SK-N-SH (cell line): ENCODE measurements around the gene OGFRL1. TPM values are rescaled to one million over a fixed set of nuclear protein-coding genes. Genes with fewer than 3 reads are reported as not detected.
A peak's percentile ranks its signal among the peaks of the same experiment; 100 is the strongest.

ENCODE experiments used
- CTCF ChIA-PET: fragments of 300-600, 350-600 bp; formaldehyde crosslinking; extraction: SDS; loops from one replicate; lab custom pipeline; 2021; lab: Yijun Ruan, JAX
- POLR2A ChIA-PET: fragments of 350-600 bp; sonication (Branson Sonifier 250); formaldehyde crosslinking; extraction: SDS; loops from one replicate; lab custom pipeline; 2020; ENCODE audit warnings: antibody characterized with exemption, inconsistent platforms; lab: Yijun Ruan, JAX
- DNase-seq: peaks from one replicate; pipeline ENCODE4 v3.0.0; 2012
- H2AFZ ChIP-seq: fragments of 200-600 bp; sonication (generic); 2 replicates; pipeline ENCODE4 v1.8.1; 2016; ENCODE audit warnings: antibody characterized with exemption, mild to moderate bottlenecking, low read depth
- H3F3A ChIP-seq: fragments of 200-600 bp; sonication (generic); replicated peaks from 2 replicates; pipeline ENCODE3; 2016; ENCODE audit warnings: antibody characterized with exemption, mild to moderate bottlenecking; ENCODE audit not compliant: insufficient read depth
- H3K27ac ChIP-seq, 2 experiments: fragments of 200-500 bp in 1 of 2; fragments of 200-600 bp in 1 of 2; sonication (Bioruptor generic) in 1 of 2; sonication (generic), shearing (Covaris generic) in 1 of 2; 2 replicates each; pipeline versions ENCODE4 v1.5.1 to v1.6.1; 2014 to 2016; ENCODE audit warnings: low read depth in 2 of 2, inconsistent platforms in 1 of 2, low read length in 1 of 2, mild to moderate bottlenecking in 1 of 2, mixed read lengths in 1 of 2
- H3K27me3 ChIP-seq: fragments of 200-600 bp; sonication (generic), shearing (Covaris generic); 2 replicates; pipeline ENCODE4 v1.6.1; 2016; ENCODE audit warnings: mixed run types; ENCODE audit not compliant: insufficient read depth
- H3K36me3 ChIP-seq, 2 experiments: fragments of 200-500 bp in 1 of 2; fragments of 200-600 bp in 1 of 2; sonication (Bioruptor generic) in 1 of 2; sonication (generic) in 1 of 2; replicated peaks in 1 of 2; 2 replicates each; pipeline versions ENCODE3 to v1.5.1; 2014 to 2016; ENCODE audit warnings: low read length in 1 of 2, mild to moderate bottlenecking in 1 of 2; ENCODE audit not compliant: insufficient read depth in 2 of 2, control insufficient read depth in 1 of 2
- H3K4me1 ChIP-seq, 2 experiments: fragments of 200-500 bp in 1 of 2; fragments of 200-600 bp in 1 of 2; sonication (Bioruptor generic) in 1 of 2; sonication (generic), shearing (Covaris generic) in 1 of 2; 2 replicates each; pipeline versions ENCODE4 v1.5.1 to v1.6.1; 2014 to 2016; ENCODE audit warnings: low read depth in 1 of 2, low read length in 1 of 2, mixed run types in 1 of 2; ENCODE audit not compliant: insufficient read depth in 2 of 2, control insufficient read depth in 1 of 2
- H3K4me2 ChIP-seq: fragments of 200-600 bp; sonication (generic), shearing (Covaris generic); 2 replicates; pipeline ENCODE4 v1.6.1; 2017; ENCODE audit warnings: mixed run types
- H3K4me3 ChIP-seq, 2 experiments: fragments of 200-500 bp in 1 of 2; fragments of 200-600 bp in 1 of 2; sonication (Bioruptor generic) in 1 of 2; sonication (generic), shearing (Covaris generic) in 1 of 2; 2 replicates each; pipeline versions ENCODE4 v1.5.1 to v1.8.1; 2014 to 2016; ENCODE audit warnings: low read depth in 2 of 2, inconsistent platforms in 1 of 2, low read length in 1 of 2, mild to moderate bottlenecking in 1 of 2, mixed read lengths in 1 of 2, moderate library complexity in 1 of 2
- H3K79me2 ChIP-seq: fragments of 200-600 bp; sonication (generic); 2 replicates; pipeline ENCODE4 v1.8.1; 2017; ENCODE audit warnings: mild to moderate bottlenecking; ENCODE audit not compliant: insufficient read depth
- H3K9ac ChIP-seq: fragments of 200-600 bp; sonication (generic); 2 replicates; pipeline ENCODE4 v1.6.1; 2017; ENCODE audit warnings: mixed run types
- H3K9me2 ChIP-seq: fragments of 200-600 bp; sonication (generic); 2 replicates; pipeline ENCODE4 v1.6.1; 2017; ENCODE audit warnings: mixed run types
- H3K9me3 ChIP-seq: fragments of 200-600 bp; sonication (generic); 2 replicates; pipeline ENCODE4 v1.6.1; 2017; ENCODE audit warnings: mixed run types, mild to moderate bottlenecking, moderate library complexity
- H4K20me1 ChIP-seq: fragments of 200-600 bp; sonication (generic); 2 replicates; pipeline ENCODE4 v1.6.1; 2017; ENCODE audit warnings: mild to moderate bottlenecking, mixed run types; ENCODE audit not compliant: insufficient read depth
- ELF1 ChIP-seq: IDR thresholded peaks from 2 replicates; pipeline ENCODE4 v1.4.0; 2012
- EP300 ChIP-seq, 2 experiments: IDR thresholded peaks; 2 replicates each; pipeline versions ENCODE4 v1.4.0 to v1.6.1; 2012; ENCODE audit warnings: borderline replicate concordance in 1 of 2, low read depth in 1 of 2, low read length in 1 of 2
- EZH2phosphoT487 ChIP-seq: fragments of 200-600 bp; sonication (generic); IDR thresholded peaks from 2 replicates; pipeline ENCODE4 v1.6.1; 2017; ENCODE audit warnings: low read depth, mixed run types, mild to moderate bottlenecking, antibody characterized with exemption, moderate library complexity, borderline replicate concordance
- FOXJ3 ChIP-seq: sonication (generic); formaldehyde crosslinking; IDR thresholded peaks from 2 replicates; pipeline ENCODE4 v1.5.1; 2020; ENCODE audit warnings: mild to moderate bottlenecking, missing genetic modification reagents
- MEF2A ChIP-seq: IDR thresholded peaks from 2 replicates; pipeline ENCODE4 v1.4.0; 2012; ENCODE audit warnings: low read depth, borderline replicate concordance
- MXI1 ChIP-seq: IDR thresholded peaks from 2 replicates; pipeline ENCODE4 v1.6.1; 2012; ENCODE audit warnings: mild to moderate bottlenecking, low read depth, low read length, improper control_type of control experiment
- NFIC ChIP-seq: IDR thresholded peaks from 2 replicates; pipeline ENCODE4 v1.4.0; 2012; ENCODE audit warnings: borderline replicate concordance
- NRF1 ChIP-seq: IDR thresholded peaks from 2 replicates; pipeline ENCODE4 v1.6.1; 2012; ENCODE audit warnings: low read depth, mild to moderate bottlenecking, low read length
- RAD21 ChIP-seq: IDR thresholded peaks from 2 replicates; pipeline ENCODE4 v1.6.1; 2012; ENCODE audit warnings: mild to moderate bottlenecking, low read length
- RFX5 ChIP-seq: IDR thresholded peaks from 2 replicates; pipeline ENCODE4 v1.6.1; 2012; ENCODE audit warnings: mild to moderate bottlenecking, improper control_type of control experiment, low read length
- TEAD4 ChIP-seq: IDR thresholded peaks from 2 replicates; pipeline ENCODE4 v1.4.0; 2012; ENCODE audit warnings: mild to moderate bottlenecking, borderline replicate concordance; ENCODE audit not compliant: insufficient read depth
- USF1 ChIP-seq: IDR thresholded peaks from 2 replicates; pipeline ENCODE4 v1.4.0; 2012; ENCODE audit warnings: low read depth, borderline replicate concordance
- USF2 ChIP-seq: fragments of 150-350 bp; IDR thresholded peaks from 2 replicates; pipeline ENCODE4 v1.6.1; 2017; ENCODE audit warnings: antibody characterized with exemption, low read length, low read depth, borderline replicate concordance
- WGBS: methylation state at CpG from one replicate; pipeline ENCODE4 v1.1.6; 2017; ENCODE audit warnings: low lambda C conversion rate; 5-methylcytosine and 5-hydroxymethylcytosine counted together
- polyA plus RNA-seq, 3 experiments: library from polyadenylated mRNA; depleted of rRNA; stranded (reverse); fragments of >200 nt; gene quantifications; 2 replicates each; pipeline ENCODE4 v1.2.3, GENCODE V29; 2012

The OGFRL1 gene
- polyA plus RNA-seq, 1 of the 3 experiments (the other 2 are of a cell fraction): 2.4 TPM

- peak; percentile 76 for TF ChIP-seq NFIC
- TF ChIP-seq, all 33 proteins: peak for 11
These were observed 5.5 kb downstream of the OGFRL1 start (continued) for GRCh38 chr6:71294121-71294523.

GRCh38 chr6:71298459-71298858 is 9.8 kb downstream of the OGFRL1 start:
- POLR2A ChIA-PET: no interaction called here
- no peaks in the 10 kb centered on the region for H3K9me2 ChIP-seq
- H3K9ac ChIP-seq: no peak overlapping the region
- H4K20me1 ChIP-seq: no peaks in the 10 kb centered on the region
- peaks cover 0 to 2% of the 10 kb centered on the region in 2 experiments; a peak in 1 of 4 replicates for H3K4me1 ChIP-seq
- H3K4me2 ChIP-seq: no peak overlapping the region
- no peaks in the 10 kb centered on the region for H3K9me3 ChIP-seq
- H3K27me3 ChIP-seq: no peaks in the 10 kb centered on the region
- H3K36me3 ChIP-seq: peaks cover 16 to 33% of the 10 kb centered on the region in 2 experiments
- 44% methylated on average over 1 of the region's 1 CpG for WGBS
- CTCF ChIA-PET: interaction anchor here (1.0 kb wide), 1 partner anchor 10 kb away, joined by 3 read pairs; the partner anchor contains the start of gene OGFRL1
- no peak for DNase-seq
- no peak overlapping the region for H3K4me3 ChIP-seq
- H3K79me2 ChIP-seq: no peaks in the 10 kb centered on the region
- peaks cover 2% of the 10 kb centered on the region for H3F3A ChIP-seq
- H2AFZ ChIP-seq: no peak overlapping the region
- TF ChIP-seq EP300 (IDR thresholded peaks at IDR 0.05; ENCODE audit: borderline replicate concordance in 1 of 2, low read depth in 1 of 2, low read length in 1 of 2) (peak in 1 of 2 experiments; percentile 44; a peak in 1 of 4 replicates), USF2 (no peak)
- H3K27ac ChIP-seq: no peak overlapping the region

GRCh38 chr6:71299541-71300470 is 11.2 kb downstream of the OGFRL1 start:
- Histone ChIP-seq H3K27me3 (no peaks in the 10 kb centered on the region), H3K9ac (no peak overlapping the region), H3K9me3 (no peaks in the 10 kb centered on the region), H3K27ac (no peak overlapping the region), H3K4me1 (peaks cover 0 to 2% of the 10 kb centered on the region in 2 experiments; a peak in 1 of 4 replicates), H3K36me3 (peaks cover 22 to 30% of the 10 kb centered on the region in 2 experiments), H3K9me2 (no peaks in the 10 kb centered on the region), H3K4me3 (no peak overlapping the region), H2AFZ (no peak overlapping the region), H3K4me2 (no peak overlapping the region), H4K20me1 (no peaks in the 10 kb centered on the region), H3F3A (no peaks in the 10 kb centered on the region), H3K79me2 (no peaks in the 10 kb centered on the region)
- CTCF ChIA-PET: interaction anchor here (0.7 to 0.8 kb wide), 2 partner anchors 27 to 50 kb away, joined by 3 read pairs; no protein-coding TSS in a partner anchor
- POLR2A ChIA-PET: no interaction called here
- TF ChIP-seq EP300 (IDR thresholded peaks at IDR 0.05; ENCODE audit: borderline replicate concordance in 1 of 2, low read depth in 1 of 2, low read length in 1 of 2) (no peak), ELF1 (no peak), RFX5 (no peak), NRF1 (no peak), EZH2phosphoT487 (no peak), MXI1 (no peak), USF1 (no peak), RAD21 (no peak), MEF2A (no peak), FOXJ3 (no peak), USF2 (no peak), TEAD4 (no peak)
- DNase-seq: no peak
